GM23338 (cell line): ENCODE data around the gene TBC1D2B. TPM values are rescaled to one million over a fixed set of nuclear protein-coding genes. Genes with fewer than 3 reads are reported as not detected.

Experiments
- ATAC-seq: fragments of 200-7000 bp; cut with Tn5 transposase; 3 replicates; pipeline ENCODE4 v1.9.1; 2020
- DNase-seq: peaks from one replicate; pipeline ENCODE4 v3.0.0-alpha.2; 2015; ENCODE audit warnings: low spot score
- H2AFZ ChIP-seq: fragments of 200-600 bp; sonication (generic); 2 replicates; pipeline ENCODE4 v1.8.0; 2016; ENCODE audit warnings: antibody characterized with exemption, mild to moderate bottlenecking, moderate library complexity
- H3F3A ChIP-seq: fragments of 200-600 bp; sonication (generic); replicated peaks from 2 replicates; pipeline ENCODE4 v1.8.0; 2017; ENCODE audit warnings: antibody characterized with exemption, mixed run types, low read depth
- H3K27ac ChIP-seq: fragments of 200-600 bp; sonication (generic); 2 replicates; pipeline ENCODE4 v1.6.1; 2016; ENCODE audit warnings: low read depth
- H3K27me3 ChIP-seq: fragments of 200-600 bp; sonication (generic); 2 replicates; pipeline ENCODE4 v1.8.0; 2016; ENCODE audit warnings: mild to moderate bottlenecking, mixed run types, moderate library complexity; ENCODE audit not compliant: insufficient read depth
- H3K36me3 ChIP-seq: fragments of 200-600 bp; sonication (generic); 2 replicates; pipeline ENCODE4 v1.8.0; 2016; ENCODE audit warnings: mild to moderate bottlenecking; ENCODE audit not compliant: insufficient read depth
- H3K4me1 ChIP-seq: fragments of 200-600 bp; sonication (generic); 2 replicates; pipeline ENCODE4 v1.8.0; 2016; ENCODE audit warnings: mild to moderate bottlenecking, moderate library complexity; ENCODE audit not compliant: insufficient read depth
- H3K4me2 ChIP-seq: fragments of 200-600 bp; sonication (generic); 2 replicates; pipeline ENCODE4 v1.7.1; 2017; ENCODE audit warnings: mixed run types
- H3K4me3 ChIP-seq: fragments of 200-600 bp; sonication (generic); 2 replicates; pipeline ENCODE4 v1.6.1; 2016; ENCODE audit warnings: mixed run types
- H3K79me2 ChIP-seq: fragments of 200-600 bp; sonication (generic); replicated peaks from 2 replicates; pipeline ENCODE4 v1.8.0; 2017; ENCODE audit warnings: mild to moderate bottlenecking; ENCODE audit not compliant: insufficient read depth
- H3K9me2 ChIP-seq: fragments of 200-600 bp; sonication (generic); 2 replicates; pipeline ENCODE4 v1.8.0; 2017; ENCODE audit not compliant: insufficient read depth
- H4K20me1 ChIP-seq: fragments of 200-600 bp; sonication (generic); replicated peaks from 2 replicates; pipeline ENCODE4 v1.8.0; 2017; ENCODE audit warnings: mild to moderate bottlenecking; ENCODE audit not compliant: insufficient read depth
- H3K27ac Mint-ChIP-seq: 2 replicates; pipeline ENCODE4 v1.8.0; 2020; ENCODE audit warnings: inconsistent platforms, mild to moderate bottlenecking, moderate library complexity, mixed read lengths
- H3K27me3 Mint-ChIP-seq: 3 replicates; pipeline ENCODE4 v1.8.0; 2022; ENCODE audit warnings: low read depth, mild to moderate bottlenecking, moderate library complexity, mixed read lengths, inconsistent platforms; ENCODE audit not compliant: insufficient read depth, poor library complexity
- H3K36me3 Mint-ChIP-seq: 3 replicates; pipeline ENCODE4 v1.8.0; 2021; ENCODE audit warnings: low read depth, mild to moderate bottlenecking, inconsistent platforms, moderate library complexity, mixed read lengths
- H3K4me1 Mint-ChIP-seq: 3 replicates; pipeline ENCODE4 v1.8.0; 2020; ENCODE audit warnings: mild to moderate bottlenecking, inconsistent platforms, mixed read lengths
- H3K4me3 Mint-ChIP-seq: 3 replicates; pipeline ENCODE4 v1.8.0; 2021; ENCODE audit warnings: moderate library complexity, mild to moderate bottlenecking, inconsistent platforms, mixed read lengths
- H3K9me3 Mint-ChIP-seq: 3 replicates; pipeline ENCODE4 v1.8.0; 2020; ENCODE audit warnings: moderate library complexity, mild to moderate bottlenecking, inconsistent platforms, mixed read lengths
- CREB1 ChIP-seq: fragments of 250-450 bp; sonication (Bioruptor Pico); IDR thresholded peaks from 2 replicates; pipeline ENCODE4 v1.5.0; 2020; ENCODE audit warnings: low read depth, mild to moderate bottlenecking, moderate library complexity
- EZH2 ChIP-seq: fragments of 200-600 bp; sonication (generic); IDR thresholded peaks from one replicate; pipeline ENCODE4 v1.8.0; 2017; ENCODE audit warnings: antibody characterized with exemption, mild to moderate bottlenecking, low read depth; ENCODE audit not compliant: unreplicated experiment
- EZH2phosphoT487 ChIP-seq: fragments of 200-600 bp; sonication (generic); IDR thresholded peaks from one replicate; pipeline ENCODE4 v1.8.1; 2018; ENCODE audit warnings: antibody characterized with exemption; ENCODE audit not compliant: unreplicated experiment
- JUNB ChIP-seq: IDR thresholded peaks from one replicate; pipeline ENCODE4 v1.6.1; 2016; ENCODE audit warnings: antibody characterized with exemption; ENCODE audit not compliant: unreplicated experiment
- NANOG ChIP-seq: IDR thresholded peaks from 2 replicates; pipeline ENCODE4 v1.6.1; 2016; ENCODE audit warnings: antibody characterized with exemption, borderline replicate concordance
- REST ChIP-seq: IDR thresholded peaks from one replicate; pipeline ENCODE4 v1.6.1; 2018; ENCODE audit warnings: antibody characterized with exemption; ENCODE audit not compliant: unreplicated experiment
- STAT1 ChIP-seq: IDR thresholded peaks from one replicate; pipeline ENCODE4 v1.6.1; 2016; ENCODE audit warnings: antibody characterized with exemption; ENCODE audit not compliant: unreplicated experiment
- ZNF114 ChIP-seq: fragments of 250-450 bp; sonication (Bioruptor Pico); IDR thresholded peaks from 2 replicates; pipeline ENCODE4 v1.5.0; 2020; ENCODE audit warnings: mild to moderate bottlenecking, moderate library complexity
- ZNF331 ChIP-seq: fragments of 250-450 bp; sonication (Bioruptor Pico); IDR thresholded peaks from 2 replicates; pipeline ENCODE4 v1.5.0; 2020; ENCODE audit warnings: low read depth, mild to moderate bottlenecking, moderate library complexity
- ZNF462 ChIP-seq: fragments of 250-450 bp; sonication (Bioruptor Pico); IDR thresholded peaks from 2 replicates; pipeline ENCODE4 v1.5.0; 2020; ENCODE audit warnings: mild to moderate bottlenecking, moderate library complexity
- polyA plus RNA-seq: library from polyadenylated mRNA; unstranded; fragments of >200 nt; fragmentation: Nextera tagmentation; extraction: Ambion mirVana; gene quantifications from 2 replicates; pipeline ENCODE4 v1.2.1, GENCODE V29; 2016
- total RNA-seq: library from RNA; depleted of rRNA; stranded (reverse); fragments of >200 nt; shearing (Covaris generic); gene quantifications from 2 replicates; pipeline ENCODE4 v1.2.3, GENCODE V29; 2014

The TBC1D2B gene
- total and polyA plus RNA-seq, 2 experiments from 2014 or later, result 3.6 to 17.8 TPM

GRCh38 chr15:78060232-78060631, 17.3 kb downstream of the TBC1D2B start (continued):
- TF ChIP-seq ZNF462 (CRISPR knock-in tag) (no peak), ZNF331 (CRISPR knock-in tag) (no peak)

- Histone ChIP-seq H3K4me1 (peaks cover 17% of the 10 kb centered on the region), H2AFZ (no peak overlapping the region), H3F3A (no peaks in the 10 kb centered on the region), H3K27ac (no peak overlapping the region), H3K4me3 (no peak overlapping the region), H3K79me2 (peaks cover 63% of the 10 kb centered on the region), H4K20me1 (peaks cover 6% of the 10 kb centered on the region), H3K36me3 (no peaks in the 10 kb centered on the region), H3K27me3 (no peaks in the 10 kb centered on the region), H3K4me2 (no peak overlapping the region), H3K9me2 (no peaks in the 10 kb centered on the region)
- Mint-ChIP-seq H3K36me3 (no peaks in the 10 kb centered on the region), H3K27me3 (peaks cover 6% of the 10 kb centered on the region), H3K4me1 (peaks cover 18% of the 10 kb centered on the region), H3K27ac (no peak overlapping the region), H3K9me3 (no peaks in the 10 kb centered on the region), H3K4me3 (no peak overlapping the region)
- ATAC-seq, result no peak
- TF ChIP-seq ZNF114 (CRISPR knock-in tag), result no peak
- TF ChIP-seq STAT1, result no peak
- no peak for TF ChIP-seq JUNB
- no peak for TF ChIP-seq EZH2phosphoT487
- no peak for TF ChIP-seq REST
- no peak for TF ChIP-seq NANOG
- no peak for TF ChIP-seq ZNF331 (CRISPR knock-in tag)
- TF ChIP-seq CREB1 (CRISPR knock-in tag), result no peak
- TF ChIP-seq EZH2, result no peak
- DNase-seq, result no peak
Observed at GRCh38 chr15:78059110-78059839, 18.2 kb downstream of the TBC1D2B start.
